ENCODE measurements around the gene TMEM222.

DNA sequence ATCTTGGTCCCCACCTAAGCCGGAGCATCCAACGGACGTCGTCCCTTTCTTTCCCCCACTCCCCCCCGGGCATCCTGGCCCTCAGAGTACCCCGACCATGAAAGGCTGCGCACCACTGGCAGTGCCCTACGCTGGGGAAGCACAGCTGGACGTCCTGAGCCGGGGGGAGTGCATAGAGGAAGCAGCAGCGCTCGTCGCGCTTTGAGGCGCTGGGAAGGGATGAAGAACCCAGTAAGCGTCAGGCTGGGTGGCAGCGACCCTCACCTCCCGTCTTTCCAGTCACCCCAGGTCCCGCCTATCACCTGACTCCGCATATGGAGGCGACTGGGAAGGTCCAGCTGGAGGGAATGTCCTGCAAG is 39.1 kb downstream of the TMEM222 start:
- TF ChIP-seq, protein P1, sequence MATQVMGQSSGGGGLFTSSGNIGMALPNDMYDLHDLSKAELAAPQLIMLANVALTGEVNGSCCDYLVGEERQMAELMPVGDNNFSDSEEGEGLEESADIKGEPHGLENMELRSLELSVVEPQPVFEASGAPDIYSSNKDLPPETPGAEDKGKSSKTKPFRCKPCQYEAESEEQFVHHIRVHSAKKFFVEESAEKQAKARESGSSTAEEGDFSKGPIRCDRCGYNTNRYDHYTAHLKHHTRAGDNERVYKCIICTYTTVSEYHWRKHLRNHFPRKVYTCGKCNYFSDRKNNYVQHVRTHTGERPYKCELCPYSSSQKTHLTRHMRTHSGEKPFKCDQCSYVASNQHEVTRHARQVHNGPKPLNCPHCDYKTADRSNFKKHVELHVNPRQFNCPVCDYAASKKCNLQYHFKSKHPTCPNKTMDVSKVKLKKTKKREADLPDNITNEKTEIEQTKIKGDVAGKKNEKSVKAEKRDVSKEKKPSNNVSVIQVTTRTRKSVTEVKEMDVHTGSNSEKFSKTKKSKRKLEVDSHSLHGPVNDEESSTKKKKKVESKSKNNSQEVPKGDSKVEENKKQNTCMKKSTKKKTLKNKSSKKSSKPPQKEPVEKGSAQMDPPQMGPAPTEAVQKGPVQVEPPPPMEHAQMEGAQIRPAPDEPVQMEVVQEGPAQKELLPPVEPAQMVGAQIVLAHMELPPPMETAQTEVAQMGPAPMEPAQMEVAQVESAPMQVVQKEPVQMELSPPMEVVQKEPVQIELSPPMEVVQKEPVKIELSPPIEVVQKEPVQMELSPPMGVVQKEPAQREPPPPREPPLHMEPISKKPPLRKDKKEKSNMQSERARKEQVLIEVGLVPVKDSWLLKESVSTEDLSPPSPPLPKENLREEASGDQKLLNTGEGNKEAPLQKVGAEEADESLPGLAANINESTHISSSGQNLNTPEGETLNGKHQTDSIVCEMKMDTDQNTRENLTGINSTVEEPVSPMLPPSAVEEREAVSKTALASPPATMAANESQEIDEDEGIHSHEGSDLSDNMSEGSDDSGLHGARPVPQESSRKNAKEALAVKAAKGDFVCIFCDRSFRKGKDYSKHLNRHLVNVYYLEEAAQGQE (IDR thresholded peaks at IDR 0.05; ENCODE audit: insufficient read depth in 1 of 2, low read depth in 2 of 2, low read length in 2 of 2) = no peak
- TF ChIP-seq POLR2AphosphoS5 (IDR thresholded peaks at IDR 0.05; ENCODE audit: low read depth, low read length) = no peak

Data from PFSK-1 (cell line).